ENCODE data around the gene SLFN12. TPM values are rescaled to one million over a fixed set of nuclear protein-coding genes. Genes with fewer than 3 reads are reported as not detected.
A peak's percentile ranks its signal among the peaks of the same experiment; 100 is the strongest.
"Not testable (repeated sequence)": the region's sequence is repeated elsewhere in the genome, so short reads cannot be mapped to it uniquely, and the experiment has no call there.

SLFN12 gene
- total RNA-seq, 1 donor from 2014 or later, result 30.6 TPM

DNA sequence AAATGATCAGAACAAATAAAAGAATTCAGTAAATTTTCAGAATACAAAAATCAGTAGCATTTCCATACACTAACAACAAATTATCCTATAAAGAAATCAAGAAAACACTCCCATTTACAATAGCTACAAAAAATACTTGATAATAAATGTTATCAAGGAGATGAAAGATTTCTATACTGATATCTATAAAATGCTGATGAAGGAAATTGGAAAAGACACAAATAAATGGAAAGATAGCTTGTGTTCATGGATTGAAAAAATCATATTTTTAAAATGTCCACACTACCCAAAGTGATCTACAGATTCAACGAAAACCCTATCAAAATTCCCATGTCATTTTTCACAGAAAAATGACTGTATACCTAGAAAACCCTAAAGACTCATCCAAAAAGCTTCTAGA is 18.1 kb downstream of the SLFN12 start:
- DNase-seq (ENCODE audit: low read depth, low spot score), result no peak

- no peak for DNase-seq (ENCODE audit: low read depth, low spot score)
Observed at GRCh38 chr17:35407531-35407930, 24.8 kb downstream of the SLFN12 start.

GRCh38 chr17:35406568-35406967 is 25.7 kb downstream of the SLFN12 start:
- DNase-seq (ENCODE audit: low read depth, low spot score), result no peak

GRCh38 chr17:35404360-35404759 is 27.9 kb downstream of the SLFN12 start:
- no peak for DNase-seq (ENCODE audit: low read depth, low spot score)

DNA sequence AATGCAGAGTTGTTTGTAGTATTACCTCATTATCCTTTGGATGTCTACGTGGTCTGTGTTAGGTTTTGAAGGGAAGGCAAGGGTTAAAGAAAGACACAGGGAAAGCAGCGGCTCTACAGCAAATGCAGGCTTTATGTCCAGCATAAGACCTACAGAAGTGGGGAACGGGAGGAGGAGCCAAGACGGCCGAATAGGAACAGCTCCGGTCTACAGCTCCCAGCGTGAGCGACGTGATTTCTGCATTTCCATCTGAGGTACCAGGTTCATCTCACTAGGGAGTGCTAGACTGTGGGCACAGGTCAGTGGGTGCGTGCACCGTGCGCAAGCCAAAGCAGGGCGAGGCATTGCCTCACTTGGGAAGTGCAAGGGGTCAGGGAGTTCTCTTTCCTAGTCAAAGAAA is 38.5 kb downstream of the SLFN12 start:
- not testable (repeated sequence) for DNase-seq (ENCODE audit: low read depth, low spot score)

DNA sequence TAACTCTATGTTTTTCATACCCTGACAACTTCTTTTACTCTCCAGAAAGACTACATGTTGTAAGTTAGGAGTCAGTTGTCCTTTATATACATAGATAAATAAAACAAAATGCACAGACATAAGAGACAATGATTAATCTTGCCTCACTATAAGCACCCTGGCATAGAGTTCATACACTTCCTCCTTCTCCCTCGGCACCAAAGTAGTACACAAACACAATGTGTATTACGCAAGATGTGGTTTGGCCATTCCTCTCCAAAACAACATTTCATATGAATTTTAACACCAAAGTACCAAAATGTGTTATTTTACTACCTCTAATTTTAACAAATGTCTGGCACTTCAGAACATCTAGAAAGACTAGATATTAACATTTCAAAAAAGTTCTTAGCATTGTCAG is 41.6 kb downstream of the SLFN12 start:
- no peak for DNase-seq (ENCODE audit: low read depth, low spot score)

DNA sequence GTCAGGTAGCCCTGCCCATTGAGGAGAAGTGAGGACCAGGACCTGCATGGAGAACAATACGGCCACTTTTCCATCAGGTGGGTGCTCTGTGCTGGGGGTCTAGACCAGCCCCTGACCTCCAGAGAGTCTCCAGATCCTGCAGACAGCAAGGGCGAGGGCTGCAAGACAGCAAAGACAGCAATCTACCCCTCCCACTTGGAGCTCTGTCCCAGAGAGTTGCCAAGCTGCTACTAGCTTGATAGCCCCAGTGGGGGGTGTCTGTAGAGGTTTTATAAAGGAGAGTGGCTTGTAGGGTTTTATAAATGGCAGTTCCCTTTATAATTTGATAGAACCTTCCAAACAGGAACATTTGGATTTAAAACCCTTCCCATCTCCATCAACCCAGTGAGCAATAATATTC is 42.1 kb downstream of the SLFN12 start:
- DNase-seq (ENCODE audit: low read depth, low spot score), result no peak

DNA sequence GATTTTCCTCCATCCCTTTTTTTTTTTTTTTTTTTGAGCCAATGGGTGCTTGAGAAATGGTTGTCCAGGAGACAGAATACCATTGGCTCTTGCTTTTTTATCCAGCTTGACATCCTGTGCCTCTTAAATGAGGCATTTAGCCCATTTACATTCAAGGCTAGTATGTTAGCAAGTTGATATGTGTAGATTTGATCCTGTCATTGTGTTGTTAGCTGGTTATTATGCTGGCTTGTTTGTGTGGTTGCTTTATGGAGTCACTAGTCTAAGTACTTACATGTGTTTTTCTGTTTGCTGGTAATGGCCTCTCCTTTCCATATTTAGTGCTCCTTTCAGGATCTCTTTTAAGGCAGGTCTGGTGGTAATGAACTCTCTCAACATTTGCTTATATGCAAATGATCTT is 44.8 kb downstream of the SLFN12 start:
- no peak for DNase-seq (ENCODE audit: low read depth, low spot score)

- DNase-seq (ENCODE audit: low read depth, low spot score), result no peak
Observed at GRCh38 chr17:35377706-35378105, 54.6 kb downstream of the SLFN12 start.

DNA sequence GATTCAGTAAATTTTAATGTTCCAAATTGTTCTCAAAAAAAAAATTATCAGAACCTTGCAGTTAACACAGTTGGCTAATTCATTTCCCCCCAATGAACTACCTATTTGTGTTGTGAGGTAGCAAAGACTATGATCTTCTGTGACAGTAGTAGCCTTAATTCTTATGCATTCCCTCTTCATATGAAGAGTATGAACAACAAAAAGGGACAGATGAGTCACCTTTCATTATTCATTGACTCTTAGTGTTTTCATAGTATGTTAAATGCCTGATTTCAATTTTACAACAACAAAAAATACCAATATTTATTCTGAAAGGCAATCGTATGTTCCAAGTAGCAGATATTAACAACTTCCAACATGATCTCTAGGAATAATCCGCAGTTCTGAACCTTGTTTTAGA is 55.2 kb downstream of the SLFN12 start:
- no peak for DNase-seq (ENCODE audit: low read depth, low spot score)

GRCh38 chr17:35376245-35376644 is 56.1 kb downstream of the SLFN12 start:
- no peak for DNase-seq (ENCODE audit: low read depth, low spot score)

GRCh38 chr17:35374766-35375344 is 57.4 kb downstream of the SLFN12 start:
- no peak for DNase-seq (ENCODE audit: low read depth, low spot score)

DNA sequence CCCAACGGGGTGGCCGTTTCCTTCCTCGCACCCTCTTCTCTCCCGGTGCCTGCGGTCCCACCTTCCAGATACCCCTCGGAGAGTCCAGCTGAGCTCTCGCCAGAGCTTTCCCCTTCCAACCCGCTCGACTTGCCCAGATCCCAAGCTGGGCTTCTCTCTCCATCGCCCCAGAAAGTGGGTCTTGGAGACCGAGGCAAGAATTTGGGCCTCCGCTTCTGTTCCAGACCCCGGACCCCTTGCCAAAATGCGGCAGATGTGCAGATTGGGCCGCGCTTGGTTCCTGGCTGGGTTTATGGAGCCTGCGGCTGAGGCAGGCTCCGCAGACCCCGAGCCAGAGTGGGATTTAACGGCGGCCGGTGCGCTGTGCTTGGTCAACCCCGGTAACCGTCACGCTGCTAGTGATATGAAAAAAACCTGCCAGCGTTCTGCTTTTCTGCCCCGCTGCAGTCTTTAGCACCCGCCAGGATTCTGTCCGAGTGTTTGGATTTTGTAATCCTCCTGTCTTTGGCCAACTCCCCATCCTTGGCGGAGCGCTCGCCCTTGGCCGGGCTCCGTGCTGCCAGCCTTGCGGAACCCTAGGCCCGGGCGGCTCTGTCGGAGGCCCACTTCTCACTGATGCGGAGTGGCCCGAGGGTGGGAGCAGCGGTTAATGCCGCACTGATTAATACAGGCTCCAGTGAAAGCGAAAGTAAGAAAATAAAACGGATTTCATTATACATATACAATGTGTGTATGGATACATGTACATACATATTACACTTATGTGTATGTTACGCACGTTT is 58.1 kb downstream of the SLFN12 start:
- peak; percentile 11 for DNase-seq (ENCODE audit: low read depth, low spot score)

GRCh38 chr17:35373534-35373983 is 58.7 kb downstream of the SLFN12 start, which contains the start of gene SLFN11:
Gene SLFN11 (minus strand): TSS chr17:35373621. CDS start chr17:35363807, 9,814 bp downstream.
- peak; percentile 85 for DNase-seq (ENCODE audit: low read depth, low spot score)

GRCh38 chr17:35372846-35373533 is 59.3 kb downstream of the SLFN12 start:
- DNase-seq (ENCODE audit: low read depth, low spot score), result no peak

DNA sequence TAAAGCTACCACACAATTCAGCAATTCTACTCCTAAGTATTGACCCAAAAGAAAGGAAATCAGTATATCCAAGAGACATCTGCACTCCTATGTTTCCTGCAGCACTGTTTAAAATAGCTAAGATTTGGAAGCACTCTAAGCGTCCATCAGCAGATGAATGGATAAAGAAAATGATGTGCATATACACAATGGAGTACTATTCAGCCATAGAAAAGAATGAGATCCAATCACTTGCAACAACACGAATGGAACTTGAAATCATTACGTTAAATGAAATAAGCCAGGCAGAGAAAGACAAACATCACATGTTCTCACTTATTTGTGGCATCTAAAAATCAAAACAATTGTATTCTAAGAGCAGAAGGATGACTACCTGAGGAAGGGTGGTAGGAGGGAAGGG is 60.4 kb downstream of the SLFN12 start:
- no peak for DNase-seq (ENCODE audit: low read depth, low spot score)

GRCh38 chr17:35368081-35368830 is 64.0 kb downstream of the SLFN12 start:
- no peak for DNase-seq (ENCODE audit: low read depth, low spot score)

- no peak for DNase-seq (ENCODE audit: low read depth, low spot score)
Observed at GRCh38 chr17:35361027-35361426, 71.3 kb downstream of the SLFN12 start.

Data from pulmonary artery endothelial cell (primary cell).